ENCODE measurements around the gene PMFBP1. TPM values are rescaled to one million over a fixed set of nuclear protein-coding genes. Genes with fewer than 3 reads are reported as not detected.

The PMFBP1 gene
- total RNA-seq, 1 donor, result under 0.01 TPM

- no peak overlapping the region for H3K4me3 ChIP-seq (ENCODE audit: low read depth, low read length)
- no peak for DNase-seq (ENCODE audit: low read depth)
- no peak for TF ChIP-seq CTCF (IDR thresholded peaks at IDR 0.05; ENCODE audit: insufficient read depth, low read depth, low read length)
Measured at GRCh38 chr16:72111657-72112451, 60.1 kb downstream of the PMFBP1 start.

GRCh38 chr16:72110662-72111615 is 61.0 kb downstream of the PMFBP1 start:
- no peak for TF ChIP-seq CTCF (IDR thresholded peaks at IDR 0.05; ENCODE audit: insufficient read depth, low read depth, low read length)
- DNase-seq (ENCODE audit: low read depth), result no peak
- no peak overlapping the region for H3K4me3 ChIP-seq (ENCODE audit: low read depth, low read length)

- no peak for TF ChIP-seq CTCF (IDR thresholded peaks at IDR 0.05; ENCODE audit: insufficient read depth, low read depth, low read length)
- DNase-seq (ENCODE audit: low read depth), result no peak
- H3K4me3 ChIP-seq (ENCODE audit: low read depth, low read length), result no peak overlapping the region
Measured at GRCh38 chr16:72109966-72110530, 61.9 kb downstream of the PMFBP1 start.

GRCh38 chr16:72109300-72109699 is 62.7 kb downstream of the PMFBP1 start:
- H3K4me3 ChIP-seq (ENCODE audit: low read depth, low read length), result no peak overlapping the region
- DNase-seq (ENCODE audit: low read depth), result no peak
- TF ChIP-seq CTCF (IDR thresholded peaks at IDR 0.05; ENCODE audit: insufficient read depth, low read depth, low read length), result no peak

- no peak for DNase-seq (ENCODE audit: low read depth)
- TF ChIP-seq CTCF (IDR thresholded peaks at IDR 0.05; ENCODE audit: insufficient read depth, low read depth, low read length), result no peak
- no peak overlapping the region for H3K4me3 ChIP-seq (ENCODE audit: low read depth, low read length)
Measured at GRCh38 chr16:72108353-72109102, 63.4 kb downstream of the PMFBP1 start.

GRCh38 chr16:72107371-72107770 is 64.6 kb downstream of the PMFBP1 start:
- no peak for TF ChIP-seq CTCF (IDR thresholded peaks at IDR 0.05; ENCODE audit: insufficient read depth, low read depth, low read length)
- no peak overlapping the region for H3K4me3 ChIP-seq (ENCODE audit: low read depth, low read length)
- no peak for DNase-seq (ENCODE audit: low read depth)
